ENCODE data around the gene TOMM22. TPM values are rescaled to one million over a fixed set of nuclear protein-coding genes. Genes with fewer than 3 reads are reported as not detected.

The TOMM22 gene
- polyA plus RNA-seq, 4 donors, result 42.5 to 82.5 (median 52.0) TPM

DNA sequence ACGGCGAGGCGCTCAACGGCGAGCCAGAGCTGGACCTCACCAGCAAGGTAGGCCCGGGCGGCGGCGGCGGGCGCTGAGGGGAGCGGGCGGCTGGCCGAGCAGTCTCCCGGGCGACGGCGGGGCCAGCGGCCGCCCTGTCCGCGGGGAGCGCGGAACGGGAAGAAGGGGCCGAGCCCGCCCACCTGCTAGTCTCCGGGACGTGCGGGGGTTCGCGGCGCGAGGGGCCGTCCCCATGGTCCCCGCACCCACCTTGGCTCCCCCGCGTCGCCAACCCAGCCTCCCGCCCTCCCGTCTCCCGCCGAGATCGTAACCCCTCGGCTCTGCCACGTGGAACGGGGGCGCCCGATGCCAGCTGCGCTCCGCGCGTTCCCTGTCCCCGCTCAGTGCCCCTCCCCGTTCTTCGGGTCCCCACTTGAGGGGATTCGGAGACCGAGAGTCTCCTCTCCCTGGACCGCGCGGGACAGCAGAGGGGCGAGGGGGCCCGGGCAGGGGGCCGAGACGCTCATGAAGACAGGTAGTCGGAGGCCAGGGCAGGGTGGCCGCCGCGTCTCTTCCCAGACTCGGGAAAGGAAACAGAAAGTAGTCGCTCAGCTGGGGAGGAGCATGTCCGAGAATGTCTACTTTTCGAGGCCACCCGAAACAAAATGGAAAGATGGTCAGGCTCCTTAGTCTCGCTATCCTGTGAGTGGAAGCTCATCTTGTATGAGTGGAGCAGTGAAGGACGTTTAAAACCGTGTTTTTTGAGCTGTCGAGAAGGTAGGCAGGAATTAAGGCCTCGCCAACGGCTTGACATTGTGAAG is 24.5 kb downstream of the TOMM22 start:
- 0 to 1% (median 1%) methylated on average over 53 to 80 of the region's 80 CpGs for WGBS, 3 donors
- Histone ChIP-seq H3K9me3 (ENCODE audit: control insufficient read depth in 2 of 2, insufficient read depth in 1 of 2, low read depth in 1 of 2, low read length in 1 of 2) (no peaks in the 10 kb centered on the region), H3K27me3 (ENCODE audit: control insufficient read depth in 3 of 3, insufficient read depth in 3 of 3, low read length in 3 of 3) (no peaks in the 10 kb centered on the region), H3K4me1 (ENCODE audit: control insufficient read depth in 3 of 3, insufficient read depth in 2 of 3, low read depth in 1 of 3, low read length in 2 of 3) (peaks cover 5 to 37% (median 12%) of the 10 kb centered on the region in 3 donors), H3K36me3 (ENCODE audit: control insufficient read depth in 3 of 3, insufficient read depth in 2 of 3, low read depth in 1 of 3, low read length in 3 of 3) (peaks cover 0 to 11% (median 5%) of the 10 kb centered on the region in 3 donors), H3K4me3 (ENCODE audit: low read depth in 1 of 3, low read length in 3 of 3) (peak overlapping the region; percentile 92 to 96 (median 92)), H3K27ac (ENCODE audit: low read depth in 1 of 3, low read length in 2 of 3) (peak overlapping the region; percentile 88 to 95 (median 95))
- no peak for FAIRE-seq
- peak; percentile 66 to 84 for DNase-seq

DNA sequence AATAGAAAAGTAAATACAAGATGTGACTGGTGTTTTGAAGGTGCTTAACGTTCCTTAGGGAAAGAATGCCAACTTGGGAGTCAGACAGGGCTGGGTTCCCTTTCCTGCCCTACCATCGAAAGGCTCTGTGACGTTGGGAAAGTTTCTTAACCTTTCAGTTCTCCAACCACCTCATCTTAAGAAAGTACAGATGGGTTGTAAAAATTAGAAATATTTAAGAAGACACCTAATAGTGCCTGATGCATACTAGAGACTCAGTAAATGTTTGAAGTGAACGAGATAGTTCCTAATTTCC is 25.1 kb downstream of the TOMM22 start:
- FAIRE-seq (no peak), DNase-seq (no peak)
- Histone ChIP-seq H3K9me3 (ENCODE audit: control insufficient read depth in 2 of 2, insufficient read depth in 1 of 2, low read depth in 1 of 2, low read length in 1 of 2) (no peaks in the 10 kb centered on the region), H3K27ac (ENCODE audit: low read depth in 1 of 3, low read length in 2 of 3) (peak overlapping the region; percentile 88 to 95 (median 95)), H3K36me3 (ENCODE audit: control insufficient read depth in 3 of 3, insufficient read depth in 2 of 3, low read depth in 1 of 3, low read length in 3 of 3) (peaks cover 0 to 16% (median 5%) of the 10 kb centered on the region in 3 donors), H3K4me3 (ENCODE audit: low read depth in 1 of 3, low read length in 3 of 3) (peak overlapping the region; percentile 92 to 96 (median 92)), H3K4me1 (ENCODE audit: control insufficient read depth in 3 of 3, insufficient read depth in 2 of 3, low read depth in 1 of 3, low read length in 2 of 3) (peaks cover 5 to 33% (median 10%) of the 10 kb centered on the region in 3 donors), H3K27me3 (ENCODE audit: control insufficient read depth in 3 of 3, insufficient read depth in 3 of 3, low read length in 3 of 3) (no peaks in the 10 kb centered on the region)
- 0 to 1% (median 1%) methylated on average over 4 of the region's 4 CpGs for WGBS, 3 donors

DNA sequence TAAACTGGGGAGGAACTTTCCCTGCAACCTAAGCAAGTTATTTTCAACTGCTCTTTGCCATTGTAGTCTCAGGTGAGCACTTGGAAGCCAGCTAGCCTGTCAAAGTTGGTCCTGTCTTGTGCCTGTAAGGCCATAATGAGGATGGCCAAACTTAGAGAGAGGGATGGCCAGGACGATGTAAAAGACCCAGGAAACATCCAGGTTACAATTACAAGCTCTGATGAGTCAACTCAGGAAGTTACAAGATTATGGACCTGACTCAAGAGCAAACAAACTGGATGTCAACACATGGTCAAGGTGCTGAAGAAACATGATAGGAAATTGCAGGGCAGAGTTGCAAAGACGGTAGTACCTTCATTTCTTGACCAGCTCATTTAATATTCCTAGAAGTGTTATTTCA is 25.6 kb downstream of the TOMM22 start:
- DNase-seq, result peak; percentile 83 to 88
- Histone ChIP-seq H3K27me3 (ENCODE audit: control insufficient read depth in 3 of 3, insufficient read depth in 3 of 3, low read length in 3 of 3) (no peaks in the 10 kb centered on the region), H3K4me1 (ENCODE audit: control insufficient read depth in 3 of 3, insufficient read depth in 2 of 3, low read depth in 1 of 3, low read length in 2 of 3) (peaks cover 5 to 33% (median 10%) of the 10 kb centered on the region in 3 donors), H3K36me3 (ENCODE audit: control insufficient read depth in 3 of 3, insufficient read depth in 2 of 3, low read depth in 1 of 3, low read length in 3 of 3) (peaks cover 0 to 21% (median 5%) of the 10 kb centered on the region in 3 donors), H3K4me3 (ENCODE audit: low read depth in 1 of 3, low read length in 3 of 3) (peak overlapping the region in 2 of 3 donors; percentile 92 to 96), H3K9me3 (ENCODE audit: control insufficient read depth in 2 of 2, insufficient read depth in 1 of 2, low read depth in 1 of 2, low read length in 1 of 2) (no peaks in the 10 kb centered on the region), H3K27ac (ENCODE audit: low read depth in 1 of 3, low read length in 2 of 3) (peak overlapping the region; percentile 47 to 95 (median 81))
- WGBS, 3 donors, result 5 to 29% (median 13%) methylated on average over 2 of the region's 2 CpGs
- no peak for FAIRE-seq

DNA sequence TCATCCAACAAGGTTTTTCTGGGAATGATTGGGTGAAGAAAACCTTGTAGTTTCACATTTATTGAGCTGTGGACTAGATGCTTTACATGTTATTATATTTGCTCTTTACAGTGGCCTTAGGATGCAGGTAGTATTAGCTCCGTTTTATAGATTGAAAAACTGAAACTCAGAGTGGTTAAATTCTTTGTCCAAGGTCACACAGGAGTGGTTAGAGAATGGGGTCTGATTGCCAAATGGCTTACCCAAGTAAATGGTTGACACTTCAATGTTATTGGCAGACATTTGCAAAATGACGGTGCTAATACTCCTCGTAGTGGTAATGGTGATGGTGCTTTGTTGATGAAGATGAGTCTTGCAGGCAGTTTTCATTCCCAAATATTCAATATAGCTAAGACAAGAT is 26.2 kb downstream of the TOMM22 start:
- 68 to 76% (median 74%) methylated on average over 3 of the region's 3 CpGs for WGBS, 3 donors
- Histone ChIP-seq H3K4me1 (ENCODE audit: control insufficient read depth in 3 of 3, insufficient read depth in 2 of 3, low read depth in 1 of 3, low read length in 2 of 3) (peaks cover 5 to 29% (median 10%) of the 10 kb centered on the region in 3 donors), H3K4me3 (ENCODE audit: low read depth in 1 of 3, low read length in 3 of 3) (peak overlapping the region in 2 of 3 donors; percentile 11 to 22), H3K27ac (ENCODE audit: low read depth in 1 of 3, low read length in 2 of 3) (peak overlapping the region in 2 of 3 donors; percentile 12 to 95), H3K27me3 (ENCODE audit: control insufficient read depth in 3 of 3, insufficient read depth in 3 of 3, low read length in 3 of 3) (no peaks in the 10 kb centered on the region), H3K36me3 (ENCODE audit: control insufficient read depth in 3 of 3, insufficient read depth in 2 of 3, low read depth in 1 of 3, low read length in 3 of 3) (peaks cover 0 to 27% (median 8%) of the 10 kb centered on the region in 3 donors), H3K9me3 (ENCODE audit: control insufficient read depth in 2 of 2, insufficient read depth in 1 of 2, low read depth in 1 of 2, low read length in 1 of 2) (no peaks in the 10 kb centered on the region)
- FAIRE-seq (no peak), DNase-seq (no peak)

DNA sequence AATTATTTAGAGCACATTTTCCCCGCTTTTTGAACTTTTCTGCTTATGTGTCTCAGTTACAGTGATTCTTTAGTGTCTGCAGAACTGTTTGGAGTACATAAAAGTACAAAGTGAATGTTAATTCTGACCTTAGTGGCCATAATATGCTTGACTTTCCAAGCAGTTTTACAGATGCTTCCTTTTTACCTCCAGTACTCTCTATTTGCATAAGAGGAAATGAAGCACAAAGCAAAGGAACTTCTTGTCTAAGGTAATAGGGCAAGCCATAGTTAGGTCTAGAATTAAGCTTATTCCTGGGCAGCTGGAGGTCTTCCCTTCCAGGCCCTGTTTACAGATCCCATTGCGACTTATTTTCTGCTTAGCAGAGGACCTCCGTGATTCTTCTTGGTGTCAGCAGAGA is 27.5 kb downstream of the TOMM22 start:
- 83 to 90% (median 84%) methylated on average over 3 of the region's 3 CpGs for WGBS, 3 donors
- DNase-seq, result no peak
- Histone ChIP-seq H3K36me3 (ENCODE audit: control insufficient read depth in 3 of 3, insufficient read depth in 2 of 3, low read depth in 1 of 3, low read length in 3 of 3) (peaks cover 0 to 33% (median 9%) of the 10 kb centered on the region in 3 donors), H3K27ac (ENCODE audit: low read depth in 1 of 3, low read length in 2 of 3) (no peak overlapping the region), H3K27me3 (ENCODE audit: control insufficient read depth in 3 of 3, insufficient read depth in 3 of 3, low read length in 3 of 3) (no peaks in the 10 kb centered on the region), H3K4me1 (ENCODE audit: control insufficient read depth in 3 of 3, insufficient read depth in 2 of 3, low read depth in 1 of 3, low read length in 2 of 3) (peaks cover 5 to 26% (median 10%) of the 10 kb centered on the region in 3 donors), H3K9me3 (ENCODE audit: control insufficient read depth in 2 of 2, insufficient read depth in 1 of 2, low read depth in 1 of 2, low read length in 1 of 2) (no peaks in the 10 kb centered on the region), H3K4me3 (ENCODE audit: low read depth in 1 of 3, low read length in 3 of 3) (no peak overlapping the region)
- no peak for FAIRE-seq

DNA sequence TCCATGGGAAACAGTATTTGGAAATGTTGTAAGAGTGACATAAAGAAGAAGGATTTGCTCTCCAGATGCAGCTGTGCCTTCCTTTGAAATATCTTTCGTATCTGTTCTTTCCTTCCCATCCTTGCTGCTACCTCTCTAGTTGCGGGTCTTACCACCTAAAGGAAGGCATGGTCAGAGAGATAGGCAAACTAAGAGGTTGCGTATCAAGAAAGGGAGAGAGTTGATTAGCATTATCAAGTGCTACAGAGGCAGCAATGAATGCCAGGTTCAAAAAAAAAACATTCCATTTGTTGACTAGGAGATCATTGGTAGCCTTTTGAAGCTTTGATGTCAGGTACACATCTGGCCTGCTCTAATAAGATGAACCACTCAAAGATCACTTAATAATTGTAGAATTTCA is 28.6 kb downstream of the TOMM22 start:
- Histone ChIP-seq H3K4me1 (ENCODE audit: control insufficient read depth in 3 of 3, insufficient read depth in 2 of 3, low read depth in 1 of 3, low read length in 2 of 3) (peaks cover 5 to 18% (median 5%) of the 10 kb centered on the region in 3 donors), H3K4me3 (ENCODE audit: low read depth in 1 of 3, low read length in 3 of 3) (no peak overlapping the region), H3K27ac (ENCODE audit: low read depth in 1 of 3, low read length in 2 of 3) (no peak overlapping the region), H3K36me3 (ENCODE audit: control insufficient read depth in 3 of 3, insufficient read depth in 2 of 3, low read depth in 1 of 3, low read length in 3 of 3) (peaks cover 0 to 37% (median 9%) of the 10 kb centered on the region in 3 donors), H3K27me3 (ENCODE audit: control insufficient read depth in 3 of 3, insufficient read depth in 3 of 3, low read length in 3 of 3) (no peaks in the 10 kb centered on the region), H3K9me3 (ENCODE audit: control insufficient read depth in 2 of 2, insufficient read depth in 1 of 2, low read depth in 1 of 2, low read length in 1 of 2) (no peaks in the 10 kb centered on the region)
- WGBS, 3 donors, result 88 to 98% (median 90%) methylated on average over 3 of the region's 3 CpGs
- no peak for FAIRE-seq
- no peak for DNase-seq

DNA sequence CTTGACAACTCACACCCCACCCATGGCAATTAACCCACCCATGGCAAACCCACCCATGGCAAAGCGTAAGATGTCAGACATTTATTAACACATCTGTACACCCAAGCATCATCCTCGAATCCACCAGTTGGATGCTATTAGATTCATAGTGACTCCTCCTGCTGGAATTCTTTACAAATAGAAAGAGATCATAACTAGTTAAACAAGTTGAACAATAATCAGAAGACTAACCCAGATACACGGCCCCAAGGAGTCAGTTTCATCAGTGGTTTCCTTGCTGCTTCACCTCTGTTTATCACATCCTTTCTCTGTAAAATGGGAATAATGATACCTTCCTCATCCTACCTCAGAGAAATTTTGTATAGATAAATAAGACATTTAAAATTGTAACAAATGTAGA is 29.1 kb downstream of the TOMM22 start:
- FAIRE-seq (no peak), DNase-seq (no peak)
- Histone ChIP-seq H3K4me3 (ENCODE audit: low read depth in 1 of 3, low read length in 3 of 3) (no peak overlapping the region), H3K36me3 (ENCODE audit: control insufficient read depth in 3 of 3, insufficient read depth in 2 of 3, low read depth in 1 of 3, low read length in 3 of 3) (peaks cover 0 to 43% (median 9%) of the 10 kb centered on the region in 3 donors), H3K4me1 (ENCODE audit: control insufficient read depth in 3 of 3, insufficient read depth in 2 of 3, low read depth in 1 of 3, low read length in 2 of 3) (peaks cover 5 to 18% (median 5%) of the 10 kb centered on the region in 3 donors), H3K27ac (ENCODE audit: low read depth in 1 of 3, low read length in 2 of 3) (no peak overlapping the region), H3K27me3 (ENCODE audit: control insufficient read depth in 3 of 3, insufficient read depth in 3 of 3, low read length in 3 of 3) (no peaks in the 10 kb centered on the region), H3K9me3 (ENCODE audit: control insufficient read depth in 2 of 2, insufficient read depth in 1 of 2, low read depth in 1 of 2, low read length in 1 of 2) (no peaks in the 10 kb centered on the region)
- 65 to 76% (median 74%) methylated on average over 3 of the region's 3 CpGs for WGBS, 3 donors

DNA sequence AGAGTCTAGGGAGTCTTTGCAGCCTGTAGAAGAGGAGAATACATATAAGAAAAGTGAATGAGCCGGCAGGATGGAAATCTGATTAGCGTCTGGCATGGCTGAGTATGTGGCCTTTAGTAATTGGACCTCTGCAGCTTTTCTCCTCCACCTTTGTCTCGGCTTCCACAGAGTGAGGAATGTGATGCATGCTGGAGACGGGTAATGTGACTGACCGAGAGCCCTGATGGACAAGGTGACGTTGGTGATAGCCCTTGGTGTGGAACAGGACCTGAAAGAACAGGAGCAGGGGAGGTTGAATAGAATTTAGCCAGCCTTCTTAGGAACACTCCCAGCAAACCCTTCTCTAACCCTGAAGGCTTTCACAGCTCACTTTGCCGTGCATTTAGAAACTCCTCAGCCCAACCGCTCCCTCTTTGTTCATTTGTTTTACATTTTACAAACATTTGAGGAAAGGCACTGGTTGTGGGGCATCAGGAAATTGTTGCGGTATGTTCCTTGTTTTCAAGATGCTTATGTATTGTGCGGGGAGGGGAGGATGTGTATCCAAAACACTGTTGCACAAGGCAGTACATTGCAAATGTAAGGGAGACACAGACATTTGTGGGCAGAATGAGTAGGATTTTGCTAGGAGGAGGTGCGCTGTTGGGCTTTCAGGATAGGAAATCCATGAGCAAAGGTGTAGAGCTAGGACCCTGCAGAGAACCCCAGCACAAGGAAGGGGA is 30.9 kb downstream of the TOMM22 start:
- no peak overlapping the region for H3K4me3 ChIP-seq (ENCODE audit: low read depth in 1 of 3, low read length in 3 of 3)
- FAIRE-seq, result no peak
- 87 to 93% (median 91%) methylated on average over 11 of the region's 11 CpGs for WGBS, 3 donors
- H3K36me3 ChIP-seq (ENCODE audit: control insufficient read depth in 3 of 3, insufficient read depth in 2 of 3, low read depth in 1 of 3, low read length in 3 of 3), result peaks cover 0 to 60% (median 22%) of the 10 kb centered on the region in 3 donors
- peaks cover 5 to 10% (median 5%) of the 10 kb centered on the region in 3 donors for H3K4me1 ChIP-seq (ENCODE audit: control insufficient read depth in 3 of 3, insufficient read depth in 2 of 3, low read depth in 1 of 3, low read length in 2 of 3)
- DNase-seq, result no peak
- no peaks in the 10 kb centered on the region for H3K27me3 ChIP-seq (ENCODE audit: control insufficient read depth in 3 of 3, insufficient read depth in 3 of 3, low read length in 3 of 3)
- H3K9me3 ChIP-seq (ENCODE audit: control insufficient read depth in 2 of 2, insufficient read depth in 1 of 2, low read depth in 1 of 2, low read length in 1 of 2), result no peaks in the 10 kb centered on the region
- no peak overlapping the region for H3K27ac ChIP-seq (ENCODE audit: low read depth in 1 of 3, low read length in 2 of 3)

All from small intestine (tissue), 7 donors.